HG03097 (cell line): ENCODE data around the gene PCNA.

Experiments used
- ATAC-seq: cut with Tn5 transposase; IDR thresholded peaks from one replicate; pipeline ENCODE4 v1.9.1; 2021; ENCODE audit not compliant: unreplicated experiment, low FRiP score

PCNA gene

DNA sequence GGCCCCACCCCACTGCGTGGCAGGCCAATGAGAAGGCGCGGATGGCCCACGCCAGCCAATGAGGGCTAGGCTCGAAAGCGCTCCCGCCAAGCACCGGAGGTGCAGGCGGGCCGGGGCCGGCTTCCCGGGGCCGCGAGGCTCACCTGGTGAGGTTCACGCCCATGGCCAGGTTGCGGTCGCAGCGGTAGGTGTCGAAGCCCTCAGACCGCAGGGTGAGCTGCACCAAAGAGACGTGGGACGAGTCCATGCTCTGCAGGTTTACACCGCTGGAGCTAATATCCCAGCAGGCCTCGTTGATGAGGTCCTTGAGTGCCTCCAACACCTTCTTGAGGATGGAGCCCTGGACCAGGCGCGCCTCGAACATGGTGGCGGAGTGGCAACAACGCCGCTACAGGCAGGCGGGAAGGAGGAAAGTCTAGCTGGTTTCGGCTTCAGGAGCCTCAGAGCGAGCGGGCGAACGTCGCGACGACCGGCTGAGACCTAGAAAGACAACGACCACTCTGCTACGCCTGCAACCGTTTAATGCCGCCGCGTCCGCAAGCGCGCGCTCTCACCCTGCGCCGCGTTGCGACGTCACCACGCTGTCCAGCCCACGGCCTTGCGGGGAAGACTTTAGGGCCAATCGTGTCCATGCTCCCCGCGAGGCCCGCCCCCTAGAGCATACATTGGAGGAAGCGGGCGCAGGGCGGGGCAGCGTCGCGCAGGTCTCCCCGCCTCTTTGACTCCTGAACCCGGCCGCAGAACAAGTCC, at the start of gene PCNA:
TSS of gene PCNA (minus strand) at position 524 of the 750 bp plus-strand sequence. CDS start at position 364, 160 bp downstream.
- peak; percentile 94 for ATAC-seq

DNA sequence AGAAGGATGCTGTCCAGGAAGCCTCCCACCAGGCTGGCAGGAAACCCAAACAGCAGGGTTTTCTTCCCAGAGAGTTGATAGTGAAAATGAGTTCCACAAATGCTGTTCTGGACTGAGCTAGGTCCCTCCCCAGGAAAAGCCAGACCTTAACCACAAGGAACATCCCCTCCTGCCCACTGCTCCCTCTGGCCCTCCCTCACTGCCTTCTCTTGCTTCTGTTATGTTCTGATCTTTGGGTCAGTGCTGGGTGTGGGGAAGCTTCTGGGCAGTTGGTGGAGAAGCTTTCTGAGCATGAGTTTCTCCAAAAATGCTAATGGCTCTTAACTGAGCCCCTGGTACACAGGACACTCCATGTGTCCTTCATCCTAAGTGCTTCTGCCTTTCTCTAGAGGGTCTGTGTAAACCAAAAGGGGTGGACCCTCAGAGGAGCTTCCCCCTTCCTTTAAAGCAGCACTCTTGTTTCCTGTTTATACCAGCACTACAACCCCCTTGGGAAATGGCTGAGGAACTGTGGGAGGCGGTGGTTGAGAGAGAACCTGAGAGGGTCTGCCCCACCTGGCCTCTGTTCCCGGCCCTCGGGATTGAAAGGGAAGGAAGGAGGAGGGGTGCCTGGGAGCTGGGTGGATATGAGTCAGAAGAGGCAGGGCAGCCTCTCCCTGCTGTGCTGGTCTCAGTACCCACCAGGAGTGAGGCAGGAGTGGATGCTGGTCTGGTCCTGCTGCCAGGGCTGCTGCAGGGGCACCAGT, 49.1 kb upstream of the PCNA start:
- ATAC-seq = no peak

DNA sequence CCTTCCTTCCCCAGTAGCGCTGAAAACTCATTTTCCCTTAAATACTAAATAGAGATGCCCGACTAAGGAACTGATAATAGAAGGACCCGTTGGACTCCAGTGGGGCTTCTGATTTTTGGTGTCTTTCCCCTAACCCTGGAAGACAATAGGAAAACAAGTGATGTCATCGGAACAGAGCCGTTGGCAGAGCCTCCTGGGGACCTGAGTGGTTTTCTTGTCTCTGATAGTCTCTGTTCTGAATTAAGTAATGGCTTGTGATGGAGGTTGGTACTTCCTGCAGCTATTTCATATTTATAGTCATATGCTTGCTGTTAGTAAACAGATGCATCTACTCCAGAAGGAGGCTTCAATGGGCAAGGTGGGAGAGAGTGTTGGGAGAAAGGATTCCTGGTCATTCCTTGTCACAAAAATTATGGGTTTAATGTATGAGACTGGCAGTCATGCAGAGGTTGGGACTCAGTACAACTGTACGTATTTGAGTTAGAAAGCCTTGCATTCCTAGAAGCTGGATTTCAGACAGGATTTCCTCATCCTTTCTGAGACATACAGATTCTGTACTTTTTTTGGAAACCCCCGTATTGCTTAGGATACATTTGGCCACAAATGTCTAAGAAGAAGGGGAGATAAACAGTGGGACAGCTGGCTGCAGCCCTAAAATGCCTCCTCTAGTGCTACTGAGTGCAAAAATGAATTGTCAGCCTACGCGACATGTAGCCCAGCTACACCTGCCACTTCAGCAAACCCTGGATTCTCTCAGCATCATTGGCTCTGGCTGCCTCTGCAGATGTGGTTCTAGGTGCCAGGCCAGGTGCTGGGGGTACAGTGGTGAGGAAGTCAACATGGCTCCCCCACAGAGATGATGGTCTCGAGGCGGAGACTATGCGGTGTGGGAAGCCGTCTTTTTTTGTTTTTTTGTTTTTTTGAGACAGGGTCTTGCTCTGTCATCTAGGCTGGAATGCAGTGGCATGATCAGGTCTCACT, 45.2 kb upstream of the PCNA start:
- no peak for ATAC-seq

DNA sequence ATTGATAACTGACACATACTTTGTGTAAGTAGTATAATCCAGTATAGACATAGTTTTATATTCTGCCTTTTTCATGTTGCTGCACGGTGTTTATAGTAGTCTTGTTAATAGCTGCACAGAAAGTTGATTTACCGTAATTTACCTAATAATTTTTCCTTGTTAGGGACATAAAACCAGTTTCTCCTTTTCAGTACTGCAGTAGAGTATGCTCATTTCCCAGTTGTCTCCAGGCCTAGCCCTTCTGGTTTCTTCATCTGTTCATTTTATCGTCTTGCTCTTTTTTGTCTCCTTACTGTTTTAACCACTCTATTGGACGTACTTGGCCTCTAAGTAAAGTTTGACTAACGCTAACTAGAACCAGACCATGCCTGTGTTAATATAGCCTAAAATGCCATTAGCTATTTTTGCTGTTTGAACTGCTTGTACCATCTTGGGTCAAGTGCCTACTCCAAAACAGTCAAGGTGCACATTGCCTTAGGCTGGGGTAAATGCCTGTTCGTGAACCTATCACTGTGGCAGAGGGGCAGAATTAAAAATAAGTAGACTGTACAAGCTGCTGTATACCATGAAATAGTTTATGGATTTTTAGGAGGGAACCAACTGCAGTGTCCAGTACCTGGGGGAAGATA, 41.9 kb upstream of the PCNA start:
- ATAC-seq = no peak

DNA sequence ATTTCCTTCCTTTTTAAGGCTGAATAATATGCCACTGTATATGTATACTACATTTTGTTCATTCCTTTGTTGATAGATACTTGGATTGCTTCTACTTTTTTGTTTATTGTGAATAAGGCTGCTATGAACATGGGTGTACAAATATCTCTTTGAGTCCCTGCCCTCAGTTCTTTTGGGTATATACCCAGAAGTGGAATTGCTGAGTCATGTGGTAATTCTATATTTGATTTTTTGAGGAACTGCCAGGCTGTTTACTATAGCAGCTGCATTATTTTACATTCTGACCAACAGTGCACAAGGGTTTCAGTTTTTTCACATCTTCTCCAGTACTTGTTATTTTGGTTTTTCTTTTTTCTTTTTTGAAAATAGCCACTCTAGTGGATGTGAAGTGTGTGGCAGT, 41.1 kb upstream of the PCNA start:
- no peak for ATAC-seq

DNA sequence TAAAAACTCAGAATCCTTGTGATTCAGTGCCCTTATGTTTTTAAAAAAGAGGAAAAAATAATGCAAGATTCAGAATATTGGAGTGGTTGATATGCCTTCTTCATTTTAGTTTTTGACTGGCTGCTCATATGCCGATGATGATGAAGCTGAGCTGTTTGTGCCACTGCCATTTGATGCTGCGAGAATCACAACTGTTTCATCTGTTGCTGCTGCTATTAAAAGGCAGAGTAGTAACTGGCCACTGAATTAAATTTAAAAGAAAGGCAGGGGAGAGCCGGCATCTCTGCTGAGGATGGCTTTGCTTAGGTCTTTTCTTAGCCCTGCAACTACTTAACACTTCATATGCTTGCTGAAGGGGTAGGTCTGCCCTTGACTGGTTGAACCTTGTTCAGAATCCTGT, 40.2 kb upstream of the PCNA start:
- no peak for ATAC-seq

DNA sequence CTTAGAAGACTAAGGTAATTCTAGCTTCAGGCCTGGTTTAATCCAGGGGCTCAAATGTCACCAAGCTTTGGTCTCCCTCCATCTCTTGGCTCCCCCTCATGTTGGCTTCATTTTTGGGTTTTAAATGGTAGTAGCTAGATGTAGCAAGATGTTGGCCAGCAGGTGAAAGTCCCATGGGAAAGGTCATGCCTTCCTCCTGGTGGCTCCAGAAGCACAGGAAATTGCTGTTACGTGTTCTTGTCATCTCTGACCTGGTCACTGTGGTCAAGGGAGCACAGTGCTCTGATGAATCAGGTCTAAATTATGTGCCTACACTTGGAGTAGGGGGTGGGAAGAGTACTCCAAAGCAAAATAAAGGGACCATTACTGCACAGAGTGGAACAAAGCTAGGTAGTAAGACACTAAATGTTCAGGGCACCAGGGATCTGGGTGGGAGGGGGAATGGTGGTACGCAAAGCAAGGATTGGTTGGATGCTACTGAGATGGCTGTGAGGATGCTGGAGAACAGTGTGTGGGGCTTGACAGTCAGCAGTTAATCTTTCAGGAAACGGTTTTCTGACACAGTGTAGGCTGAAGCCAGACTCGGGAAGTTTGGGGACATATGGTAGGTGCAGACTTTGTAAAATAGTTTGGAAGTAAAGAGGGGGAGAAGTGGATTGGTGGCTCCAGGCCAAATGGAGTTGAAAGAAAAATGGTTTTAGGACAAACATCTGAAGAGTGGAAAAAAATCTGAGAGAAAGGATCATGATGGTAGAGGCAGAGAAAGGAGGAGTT, 37.1 kb upstream of the PCNA start:
- ATAC-seq = no peak

DNA sequence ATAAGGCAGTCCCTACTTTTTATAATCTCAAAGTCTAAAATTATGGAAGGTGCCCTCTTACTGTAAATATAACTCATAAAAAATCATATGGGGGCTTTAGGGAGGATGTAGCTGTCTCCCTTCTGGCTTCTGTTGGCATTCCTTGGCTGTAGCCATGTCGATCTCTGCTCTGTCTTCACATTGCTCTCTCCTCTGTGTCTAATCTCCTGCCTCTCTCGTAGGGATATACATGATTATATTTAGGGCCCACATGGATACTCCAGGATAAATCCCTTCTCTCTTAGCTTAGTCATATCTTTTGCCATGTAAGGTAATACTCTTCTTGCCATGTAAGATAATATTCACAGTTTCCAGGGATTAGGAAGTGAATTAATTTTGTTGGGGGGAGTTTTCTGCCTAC, 35.6 kb upstream of the PCNA start:
- ATAC-seq = no peak

DNA sequence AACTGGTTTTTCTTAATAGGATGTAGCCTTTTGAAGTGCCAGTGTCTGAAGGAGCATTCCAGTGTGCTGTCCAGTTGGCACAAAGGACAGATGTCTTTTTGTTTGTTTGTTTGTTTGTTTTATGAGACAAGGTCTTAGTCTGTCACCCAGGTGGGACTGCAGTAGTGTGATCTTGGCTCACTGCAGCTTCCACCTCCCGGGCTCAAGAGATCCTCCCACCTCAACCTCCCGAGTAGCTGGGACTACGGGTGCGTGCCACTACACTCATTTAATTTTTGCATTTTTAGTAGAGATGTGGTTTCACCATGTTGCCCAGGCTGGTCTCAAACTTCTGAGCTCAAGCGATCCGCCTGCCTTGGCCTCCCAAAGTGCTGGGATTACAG, 34.8 kb upstream of the PCNA start:
- no peak for ATAC-seq

DNA sequence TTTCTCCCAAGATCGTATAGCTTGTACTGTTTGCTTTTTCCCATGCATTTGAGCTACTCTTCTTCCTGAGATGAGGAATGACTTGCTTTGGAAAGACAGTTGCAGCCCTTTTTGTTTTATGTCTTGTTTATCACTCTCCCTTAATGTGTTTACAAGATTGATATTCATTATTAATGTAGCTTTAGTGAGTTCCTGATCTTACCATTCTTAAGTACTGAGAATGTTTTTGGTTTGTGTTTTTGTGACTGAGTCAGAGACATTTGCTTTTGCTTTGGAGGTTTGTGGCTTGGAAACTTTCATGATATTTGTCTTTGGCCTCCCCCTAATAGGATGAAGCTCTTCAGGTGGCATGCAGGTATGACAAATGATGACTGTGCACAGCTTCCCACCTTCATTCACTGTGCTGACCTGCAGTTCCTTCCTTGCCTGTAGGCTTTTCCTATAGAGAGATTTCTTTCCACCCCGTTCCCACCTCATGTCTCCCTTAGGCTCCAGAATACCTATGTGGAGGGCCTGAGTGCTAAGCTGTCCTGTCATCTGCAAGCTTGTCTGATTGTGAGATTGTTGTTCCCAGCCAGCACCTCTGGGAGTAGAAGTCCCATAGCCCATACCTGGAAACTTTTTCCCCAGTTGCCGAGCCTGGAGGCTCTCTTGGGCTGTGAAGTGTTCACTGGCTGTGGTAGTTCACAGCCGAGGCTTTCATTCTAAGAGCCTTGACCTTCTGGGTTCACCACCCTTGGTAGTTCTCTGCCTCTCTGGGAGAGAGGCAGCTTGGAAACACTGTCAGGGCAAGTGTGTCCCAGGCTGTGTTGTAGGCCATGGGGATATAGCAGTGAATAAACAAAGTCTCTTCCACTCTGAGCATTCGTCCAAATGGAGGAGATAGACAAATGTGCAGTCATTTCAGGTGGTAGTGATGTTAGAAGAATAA, 34.1 kb upstream of the PCNA start:
- ATAC-seq = no peak

DNA sequence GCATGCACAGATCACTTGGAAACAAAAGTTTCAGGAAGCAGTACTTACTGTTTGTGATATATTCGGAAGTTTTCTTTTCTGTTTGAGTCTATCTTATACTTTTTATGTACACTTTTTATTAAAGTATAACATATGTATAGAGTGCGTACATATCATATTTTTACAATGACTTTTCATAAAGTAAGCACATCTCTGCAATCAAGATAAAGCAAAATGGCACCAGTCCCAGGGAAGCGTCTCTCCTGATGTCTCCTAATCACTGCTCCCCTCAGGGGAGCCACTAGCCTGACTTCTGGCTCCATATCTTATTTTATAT, 33.4 kb upstream of the PCNA start:
- ATAC-seq = no peak

DNA sequence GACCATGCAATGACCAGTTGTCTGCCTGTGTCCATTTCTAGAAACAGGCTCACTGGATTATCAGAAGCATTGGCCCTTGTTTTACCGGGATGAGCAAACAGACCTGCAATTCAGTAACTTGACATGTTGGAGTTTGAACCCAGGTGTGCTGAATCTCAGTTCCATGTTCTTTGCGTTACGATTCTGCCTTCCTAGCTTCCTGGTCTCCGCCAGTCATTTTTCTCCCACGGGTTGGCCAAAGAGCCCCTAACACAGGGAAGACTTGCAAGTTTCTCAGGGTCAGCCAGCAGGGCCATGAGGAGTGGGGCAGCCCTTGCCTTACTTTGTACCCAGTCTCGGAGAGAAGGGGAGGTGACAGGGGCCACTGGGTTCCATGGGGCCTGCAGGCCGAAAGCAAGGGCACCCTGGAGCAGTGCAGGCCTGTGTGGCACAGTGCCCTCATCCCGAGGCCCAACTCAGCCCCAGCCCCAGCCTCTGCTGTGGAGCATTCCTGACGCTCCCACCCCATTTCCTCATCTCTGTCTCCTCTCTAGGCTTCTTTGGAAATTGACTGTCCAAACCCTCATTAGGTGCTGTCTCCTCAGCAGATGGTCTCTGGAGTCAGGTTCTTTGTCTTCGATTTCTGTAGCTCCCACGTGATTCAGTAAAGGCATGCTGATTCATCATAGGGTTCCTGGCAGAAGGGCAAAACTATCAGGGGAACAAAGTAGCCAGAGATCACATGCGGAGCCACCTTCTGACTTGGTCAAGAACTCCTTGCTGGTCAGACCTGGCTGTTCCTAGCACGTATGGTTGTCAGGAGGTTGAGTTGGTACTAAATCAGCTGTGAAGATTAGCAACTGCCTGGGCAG, 30.7 kb upstream of the PCNA start:
- no peak for ATAC-seq

DNA sequence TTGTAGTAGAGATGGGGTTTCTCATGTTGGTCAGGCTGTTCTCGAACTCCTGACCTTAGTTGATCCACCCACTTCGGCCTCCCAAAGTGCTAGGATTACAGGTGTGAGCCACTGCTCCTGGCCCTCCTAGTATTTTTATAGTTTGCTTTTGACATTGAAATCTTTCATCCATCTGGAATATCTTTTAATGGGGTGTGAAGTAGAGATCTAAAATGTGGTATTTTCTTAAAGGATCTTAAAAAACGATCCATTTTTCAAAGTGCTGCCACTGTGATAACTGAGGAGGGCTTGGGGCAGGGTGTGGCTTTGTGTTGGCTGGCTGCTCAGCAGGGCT, 30.1 kb upstream of the PCNA start:
- ATAC-seq = no peak

DNA sequence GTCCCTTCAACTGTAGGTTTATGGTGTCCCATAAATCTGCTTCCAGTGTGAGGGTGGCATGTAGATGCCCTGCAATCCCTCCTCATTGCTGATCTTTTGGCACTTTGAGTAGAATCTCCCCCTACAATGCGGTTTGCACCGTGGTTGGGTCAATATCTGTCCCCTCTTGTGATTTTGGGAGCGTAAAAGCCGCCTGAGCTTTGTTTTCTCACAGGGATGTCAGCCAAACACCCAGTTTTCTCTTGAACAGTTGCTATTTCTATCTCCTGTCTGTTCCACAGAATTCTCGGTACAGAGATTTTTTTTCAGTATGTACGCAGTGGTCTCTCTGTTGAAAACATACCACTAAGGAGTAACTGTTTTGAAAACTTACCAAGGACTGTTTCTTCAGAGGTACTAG, 28.8 kb upstream of the PCNA start:
- ATAC-seq = no peak

DNA sequence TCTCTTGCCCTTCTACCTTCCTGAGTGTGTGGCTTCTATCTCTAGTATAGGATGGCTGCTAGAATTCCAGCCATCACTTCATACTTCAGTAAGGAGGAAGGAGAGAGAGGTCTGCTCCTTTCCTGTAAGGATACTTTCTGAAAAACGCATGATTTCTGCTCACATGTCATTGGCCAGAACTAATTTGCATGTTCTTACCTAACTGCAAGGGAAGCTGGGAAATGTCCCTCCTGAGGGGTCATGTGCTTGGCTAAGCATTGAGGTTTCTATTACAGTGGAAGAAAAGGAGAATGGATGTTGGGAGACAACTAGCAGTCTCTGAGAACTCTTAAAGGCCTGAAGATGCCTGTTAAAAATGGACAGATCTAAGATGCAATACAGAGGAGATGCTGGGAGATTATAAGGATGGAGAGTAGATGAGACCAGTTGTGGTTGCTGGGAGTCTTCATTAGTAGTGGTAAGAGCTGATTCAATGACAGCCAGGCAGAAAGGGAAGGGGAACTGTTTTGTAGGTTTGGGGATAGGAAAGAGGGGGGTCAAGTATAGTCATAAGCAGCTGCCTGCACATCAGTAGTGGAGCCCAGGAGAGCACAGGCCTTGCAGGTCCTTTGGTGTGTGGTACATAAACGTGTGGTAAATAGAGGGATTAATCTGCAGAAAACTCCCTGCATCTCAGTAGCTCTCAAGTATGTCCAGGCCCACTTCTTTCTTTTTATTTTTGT, 27.3 kb upstream of the PCNA start:
- ATAC-seq = no peak

DNA sequence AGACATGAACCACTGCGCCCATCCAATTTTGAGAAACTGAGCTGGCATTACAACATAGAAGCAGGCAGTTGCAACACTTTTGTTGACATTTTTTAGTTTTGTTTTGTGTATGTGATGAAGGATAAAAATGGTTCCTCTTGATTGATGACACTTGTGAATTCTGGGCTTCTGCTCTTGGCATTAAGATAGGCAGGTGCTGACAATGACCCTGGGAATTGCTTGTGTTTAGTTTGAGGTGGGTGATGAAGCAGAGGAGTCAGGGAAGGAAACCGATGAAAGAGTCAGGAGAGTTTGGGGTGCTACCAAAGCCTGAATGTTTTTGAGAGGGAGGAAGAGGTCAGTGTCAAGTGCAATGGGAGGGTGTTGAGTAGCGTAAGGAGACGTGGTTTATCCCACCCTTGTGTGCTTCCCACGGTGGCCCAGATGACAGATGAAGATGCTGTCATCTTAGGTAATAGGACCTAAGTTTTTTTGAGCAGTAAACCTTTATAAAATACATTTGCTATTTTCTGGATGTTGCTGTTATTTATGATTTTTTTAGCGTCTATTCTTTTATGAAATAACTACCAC, 26.4 kb upstream of the PCNA start:
- no peak for ATAC-seq

DNA sequence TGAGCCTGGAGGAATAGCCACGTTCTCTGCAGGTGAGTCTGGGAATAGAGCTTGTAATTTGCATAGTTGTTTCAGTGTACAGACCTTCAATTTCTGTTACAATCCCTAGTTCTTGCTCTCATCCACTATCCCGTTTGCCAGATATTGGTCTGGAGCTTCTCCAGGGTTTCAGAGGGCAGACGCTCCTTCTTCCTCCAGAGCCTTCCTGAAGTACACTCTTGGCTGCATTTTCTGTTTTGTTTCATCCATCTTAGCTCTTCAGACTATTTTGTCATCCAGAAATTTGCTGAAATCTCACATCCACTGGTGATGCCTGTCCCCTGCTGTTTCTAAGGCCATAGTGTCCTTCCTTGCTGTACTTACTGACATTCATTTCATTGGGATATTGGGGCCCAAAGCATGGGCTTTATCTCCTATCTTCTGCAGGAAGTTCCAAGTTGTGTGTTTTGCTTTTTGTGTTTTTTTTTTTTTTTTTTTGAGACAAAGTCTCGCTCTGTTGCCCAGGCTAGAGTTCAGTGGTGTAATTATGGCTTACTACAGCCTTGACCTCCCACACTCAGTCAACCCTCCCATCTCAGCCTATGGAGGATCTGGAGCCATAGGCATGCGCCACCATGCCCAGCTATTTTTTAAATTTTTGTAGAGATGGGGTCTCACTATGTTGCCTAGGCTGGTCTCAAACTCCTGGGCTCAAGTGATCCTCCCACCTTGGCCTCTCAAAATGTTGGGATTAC, 25.8 kb upstream of the PCNA start:
- ATAC-seq = no peak
